Peyer's patch (tissue), 4 donors: ENCODE results near the gene LYST.

Source experiments
- CTCF ChIP-seq, 6 experiments: fragments of 450-650 bp in 4 of 6; fragments of 200-600 bp in 2 of 6; sonication (generic) in 1 of 6; IDR thresholded peaks; one replicate each; pipeline ENCODE4 v1.5.1; 2017 to 2019; ENCODE audit warnings: antibody characterized with exemption in 6 of 6, mild to moderate bottlenecking in 3 of 6, moderate library complexity in 1 of 6
- POLR2A ChIP-seq, 2 donors: fragments of 450-650 bp; IDR thresholded peaks; one replicate each; pipeline ENCODE4 v1.5.1; 2017; ENCODE audit warnings: antibody characterized with exemption in 2 of 2, mild to moderate bottlenecking in 2 of 2, moderate library complexity in 2 of 2

GRCh38 chr1:235802573-235803346 is 63.9 kb downstream of the LYST start:
- TF ChIP-seq CTCF (IDR thresholded peaks at IDR 0.05) (no peak), POLR2A (IDR thresholded peaks at IDR 0.05) (no peak)
